H9 (cell line): ENCODE data around the gene ADGRE1. TPM values are rescaled to one million over a fixed set of nuclear protein-coding genes. Genes with fewer than 3 reads are reported as not detected.

Experiments used
- DNase-seq: peaks from one replicate; pipeline ENCODE4 v3.0.0-alpha.2; 2017
- H2AFZ ChIP-seq: one replicate; pipeline ENCODE4 v1.6.1; 2013; ENCODE audit warnings: mild to moderate bottlenecking, low read length, control low read depth, moderate library complexity
- H2AK5ac ChIP-seq: 2 replicates; pipeline ENCODE4 v1.6.1; 2013; ENCODE audit warnings: low read length, control low read depth, mixed read lengths; ENCODE audit not compliant: insufficient read length
- H2BK120ac ChIP-seq: one replicate; pipeline ENCODE4 v1.6.1; 2013; ENCODE audit warnings: low read depth, mild to moderate bottlenecking, low read length, control low read depth, inconsistent platforms; ENCODE audit not compliant: poor library complexity, severe bottlenecking
- H2BK12ac ChIP-seq: 2 replicates; pipeline ENCODE4 v1.6.1; 2013; ENCODE audit warnings: low read length, control low read depth, mixed read lengths, low read depth; ENCODE audit not compliant: insufficient read length
- H2BK15ac ChIP-seq: 2 replicates; pipeline ENCODE4 v1.6.1; 2013; ENCODE audit warnings: low read depth, low read length, control low read depth
- H2BK20ac ChIP-seq: one replicate; pipeline ENCODE4 v1.6.1; 2013; ENCODE audit warnings: low read depth, mild to moderate bottlenecking, low read length, control low read depth, inconsistent platforms; ENCODE audit not compliant: poor library complexity, severe bottlenecking
- H2BK5ac ChIP-seq: 2 replicates; pipeline ENCODE4 v1.6.1; 2013; ENCODE audit warnings: low read length, control low read depth, mixed read lengths; ENCODE audit not compliant: insufficient read length
- H3K14ac ChIP-seq: 2 replicates; pipeline ENCODE4 v1.6.1; 2013; ENCODE audit warnings: low read length, control low read depth; ENCODE audit not compliant: insufficient read depth
- H3K18ac ChIP-seq: 2 replicates; pipeline ENCODE4 v1.6.1; 2013; ENCODE audit warnings: low read depth, mild to moderate bottlenecking, mixed read lengths, low read length, control low read depth; ENCODE audit not compliant: insufficient read length
- H3K23ac ChIP-seq: 2 replicates; pipeline ENCODE4 v1.6.1; 2013; ENCODE audit warnings: low read length, control low read depth, mixed read lengths, low read depth; ENCODE audit not compliant: insufficient read length
- H3K23me2 ChIP-seq: 2 replicates; pipeline ENCODE4 v1.6.1; 2013; ENCODE audit warnings: low read depth, mild to moderate bottlenecking, mixed read lengths, low read length, control low read depth; ENCODE audit not compliant: insufficient read length, poor library complexity, severe bottlenecking
- H3K27ac ChIP-seq: 2 replicates; pipeline ENCODE4 v1.5.1; 2013; ENCODE audit warnings: low read length, control low read depth, mixed read lengths, low read depth; ENCODE audit not compliant: insufficient read length
- H3K27me3 ChIP-seq: 2 replicates; pipeline ENCODE4 v1.6.1; 2013; ENCODE audit warnings: low read length, control low read depth, inconsistent platforms; ENCODE audit not compliant: insufficient read depth
- H3K4ac ChIP-seq: 2 replicates; pipeline ENCODE4 v1.6.1; 2013; ENCODE audit warnings: low read depth, mild to moderate bottlenecking, control low read depth, inconsistent platforms, low read length, moderate library complexity
- H3K4me1 ChIP-seq: 2 replicates; pipeline ENCODE4 v1.6.1; 2013; ENCODE audit warnings: low read length, control low read depth, inconsistent platforms; ENCODE audit not compliant: insufficient read depth
- H3K4me2 ChIP-seq: 2 replicates; pipeline ENCODE4 v1.6.1; 2013; ENCODE audit warnings: low read length, control low read depth, mixed read lengths; ENCODE audit not compliant: insufficient read length, insufficient read depth
- H3K56ac ChIP-seq: 2 replicates; pipeline ENCODE4 v1.6.1; 2013; ENCODE audit warnings: low read depth, mild to moderate bottlenecking, mixed read lengths, low read length, control low read depth; ENCODE audit not compliant: insufficient read length
- H3K79me1 ChIP-seq: 2 replicates; pipeline ENCODE4 v1.6.1; 2013; ENCODE audit warnings: low read depth, mild to moderate bottlenecking, moderate library complexity, low read length, control low read depth, inconsistent platforms; ENCODE audit not compliant: insufficient read depth, poor library complexity, severe bottlenecking
- H3K79me2 ChIP-seq: 2 replicates; pipeline ENCODE4 v1.6.1; 2013; ENCODE audit warnings: low read length, control low read depth, inconsistent platforms; ENCODE audit not compliant: insufficient read depth
- H3K9ac ChIP-seq: 2 replicates; pipeline ENCODE4 v1.6.1; 2013; ENCODE audit warnings: low read length, control low read depth, mixed read lengths; ENCODE audit not compliant: insufficient read length; ENCODE audit errors: extremely low read depth
- H3K9me3 ChIP-seq: one replicate; pipeline ENCODE4 v1.6.1; 2013; ENCODE audit warnings: low read depth, low read length, inconsistent platforms; ENCODE audit not compliant: control insufficient read depth
- H3T11ph ChIP-seq: one replicate; pipeline ENCODE4 v1.6.1; 2013; ENCODE audit warnings: mild to moderate bottlenecking, low read length, control low read depth, inconsistent platforms
- H4K20me1 ChIP-seq: one replicate; pipeline ENCODE4 v1.6.1; 2013; ENCODE audit not compliant: control insufficient read depth, insufficient read length, insufficient read depth
- H4K5ac ChIP-seq: 2 replicates; pipeline ENCODE4 v1.6.1; 2013; ENCODE audit warnings: low read depth, mild to moderate bottlenecking, mixed read lengths, low read length, control low read depth; ENCODE audit not compliant: insufficient read length
- H4K8ac ChIP-seq: replicated peaks from 2 replicates; pipeline ENCODE4 v1.6.1; 2013; ENCODE audit warnings: low read length, control low read depth, mixed read lengths, low read depth; ENCODE audit not compliant: insufficient read length
- H4K91ac ChIP-seq: 2 replicates; pipeline ENCODE4 v1.6.1; 2013; ENCODE audit warnings: low read depth, mild to moderate bottlenecking, moderate library complexity, mixed read lengths, low read length, control low read depth; ENCODE audit not compliant: insufficient read length
- H3K27ac Mint-ChIP-seq, 3 experiments: 2 replicates in 2 of 3; 3 replicates in 1 of 3; pipeline ENCODE4 v1.8.0; 2020 to 2021; ENCODE audit warnings: mixed read lengths in 3 of 3, mild to moderate bottlenecking in 1 of 3, moderate library complexity in 1 of 3
- H3K27me3 Mint-ChIP-seq: 2 replicates; pipeline ENCODE4 v1.8.0; 2021; ENCODE audit warnings: low read depth, mild to moderate bottlenecking, moderate library complexity, mixed read lengths
- H3K36me3 Mint-ChIP-seq, 3 experiments: 2 replicates in 2 of 3; 3 replicates in 1 of 3; pipeline ENCODE4 v1.8.0; 2020 to 2021; ENCODE audit warnings: low read depth in 3 of 3, mixed read lengths in 3 of 3; ENCODE audit not compliant: insufficient read depth in 1 of 3
- H3K4me1 Mint-ChIP-seq, 2 experiments: 2 replicates each; pipeline ENCODE4 v1.8.0; 2020; ENCODE audit warnings: mixed read lengths in 2 of 2
- H3K4me3 Mint-ChIP-seq, 2 experiments: 2 replicates in 1 of 2; 3 replicates in 1 of 2; pipeline ENCODE4 v1.8.0; 2020 to 2021; ENCODE audit warnings: mild to moderate bottlenecking in 2 of 2, mixed read lengths in 2 of 2, moderate library complexity in 1 of 2
- H3K9me3 Mint-ChIP-seq, 2 experiments: 2 replicates in 1 of 2; 3 replicates in 1 of 2; pipeline ENCODE4 v1.8.0; 2020; ENCODE audit warnings: mild to moderate bottlenecking in 2 of 2, mixed read lengths in 2 of 2, moderate library complexity in 1 of 2
- CTCF ChIP-seq: fragments of 200-600 bp; sonication (generic); conservative IDR thresholded peaks from 3 replicates; pipeline ENCODE4 v1.8.0; 2021; ENCODE audit warnings: antibody characterized with exemption, mild to moderate bottlenecking
- WGBS: extraction: QIAGEN DNeasy Blood & Tissue Kit; methylation state at CpG from one replicate; pipeline ENCODE4 v1.1.7; 2013; ENCODE audit warnings: missing lambda C conversion rate, low lambda C conversion rate, mixed read lengths; ENCODE audit not compliant: insufficient read length; ENCODE audit errors: extremely low coverage; 5-methylcytosine and 5-hydroxymethylcytosine counted together
- total RNA-seq: library from RNA; stranded (reverse); gene quantifications from 2 replicates; pipeline ENCODE4 v1.2.1, GENCODE V29; 2021

ADGRE1 gene
- total RNA-seq, 1 experiment from 2014 or later: not detected

- H3K4me1 Mint-ChIP-seq: no peaks in the 10 kb centered on the region
- H3K27me3 Mint-ChIP-seq: peaks cover 18% of the 10 kb centered on the region; the same call in 1 of the 2 replicates
- no peaks in the 10 kb centered on the region for H3K4me1 ChIP-seq
- no peak overlapping the region for H3K4ac ChIP-seq
- H2BK12ac ChIP-seq: no peak overlapping the region
- no peak overlapping the region for H2BK15ac ChIP-seq
- no peak overlapping the region for H3K4me2 ChIP-seq
- no peak overlapping the region for H4K8ac ChIP-seq
- H3K27ac ChIP-seq: no peak overlapping the region
- no peaks in the 10 kb centered on the region for H3K9me3 ChIP-seq
- no peak overlapping the region for H2BK120ac ChIP-seq
- H3K56ac ChIP-seq: no peak overlapping the region
- no peak overlapping the region for H4K5ac ChIP-seq
- no peaks in the 10 kb centered on the region for H3K79me1 ChIP-seq
- H3K36me3 Mint-ChIP-seq: peaks cover 6 to 13% (median 8%) of the 10 kb centered on the region in 3 experiments; a peak in 6 of 7 replicates
- H2AK5ac ChIP-seq: no peak overlapping the region
- peaks cover 80 to 92% of the 10 kb centered on the region in 2 experiments for H3K9me3 Mint-ChIP-seq
- no peak overlapping the region for H3K14ac ChIP-seq
- no peak overlapping the region for H3T11ph ChIP-seq
- TF ChIP-seq CTCF: no peak
- H3K23ac ChIP-seq: no peak overlapping the region
- no peak overlapping the region for H2BK5ac ChIP-seq
- no peak overlapping the region for H2AFZ ChIP-seq
- no peak overlapping the region for H2BK20ac ChIP-seq
- no peak for DNase-seq
- no peaks in the 10 kb centered on the region for H3K23me2 ChIP-seq
- H3K9ac ChIP-seq: no peak overlapping the region
- H3K18ac ChIP-seq: no peak overlapping the region
- H3K27me3 ChIP-seq: no peaks in the 10 kb centered on the region
- no peak overlapping the region for H3K4me3 Mint-ChIP-seq
- no peak overlapping the region for H4K91ac ChIP-seq
- WGBS: no CpG with 5 or more reads among the region's 10 CpGs
- H3K79me2 ChIP-seq: no peaks in the 10 kb centered on the region
- no peak overlapping the region for H3K27ac Mint-ChIP-seq
- H4K20me1 ChIP-seq: peaks cover 2% of the 10 kb centered on the region
Observed at GRCh38 chr19:6873708-6874431, 13.5 kb upstream of the ADGRE1 start.
